KOPT-K1 (cell line): ENCODE results near the gene NEIL1.
"Not testable (repeated sequence)": the region's sequence is repeated elsewhere in the genome, so short reads cannot be mapped to it uniquely, and the experiment has no call there.

ENCODE experiments used
- H3K27ac ChIP-seq: fragments of 200-600 bp; sonication (generic); 2 replicates; pipeline ENCODE4 v1.5.1; 2016; ENCODE audit warnings: antibody characterized with exemption, mild to moderate bottlenecking, low read depth, low read length; ENCODE audit not compliant: poor library complexity, severe bottlenecking
- H3K36me3 ChIP-seq: fragments of 200-600 bp; sonication (generic); 2 replicates; pipeline ENCODE4 v1.5.1; 2017; ENCODE audit warnings: antibody characterized with exemption, mild to moderate bottlenecking, low read length, moderate library complexity; ENCODE audit not compliant: insufficient read depth
- H3K9me3 ChIP-seq: fragments of 200-600 bp; sonication (generic); 2 replicates; pipeline ENCODE4 v1.5.1; 2017; ENCODE audit warnings: antibody characterized with exemption, low read length, mild to moderate bottlenecking; ENCODE audit not compliant: insufficient read depth, poor library complexity, severe bottlenecking

The NEIL1 gene

DNA sequence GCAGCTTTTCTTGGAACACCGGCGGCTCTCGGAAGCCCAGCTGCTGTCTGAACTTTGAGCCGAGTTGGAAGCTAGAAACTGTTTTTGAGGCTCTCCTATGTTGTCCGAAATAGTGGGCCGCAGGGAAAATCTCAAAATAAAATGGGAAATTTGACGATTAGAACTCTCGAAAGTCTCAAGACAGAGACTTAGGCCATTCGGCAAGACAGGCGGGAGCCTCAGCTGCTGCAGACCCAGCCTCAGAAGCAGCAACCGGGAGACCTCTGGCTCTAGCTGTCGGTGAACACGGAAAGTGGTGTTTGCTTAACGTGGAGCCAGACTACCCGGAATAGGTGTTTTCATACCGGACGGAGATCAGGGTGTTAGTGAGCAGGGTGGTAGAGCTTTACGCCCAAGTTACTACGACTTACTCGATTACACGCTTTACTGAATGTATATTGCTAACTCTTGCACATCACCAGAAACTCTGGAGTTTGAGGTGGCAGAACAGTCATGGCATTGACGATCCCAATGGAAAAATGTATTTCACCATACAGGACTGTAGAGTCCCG is 21.9 kb downstream of the NEIL1 start:
- Histone ChIP-seq H3K9me3 (no peaks in the 10 kb centered on the region), H3K36me3 (peaks cover 83% of the 10 kb centered on the region), H3K27ac (peak overlapping the region; percentile 82)

GRCh38 chr15:75369897-75370581 is 23.2 kb downstream of the NEIL1 start:
- no peak overlapping the region for H3K27ac ChIP-seq
- H3K36me3 ChIP-seq: peaks cover 84% of the 10 kb centered on the region
- H3K9me3 ChIP-seq: no peaks in the 10 kb centered on the region

- no peaks in the 10 kb centered on the region for H3K9me3 ChIP-seq
- peaks cover 85% of the 10 kb centered on the region for H3K36me3 ChIP-seq
Observed at GRCh38 chr15:75371486-75371885, 24.6 kb downstream of the NEIL1 start.

GRCh38 chr15:75371901-75372688 is 25.3 kb downstream of the NEIL1 start:
- Histone ChIP-seq H3K36me3 (peaks cover 85% of the 10 kb centered on the region), H3K9me3 (no peaks in the 10 kb centered on the region), H3K27ac (no peak overlapping the region)

More at GRCh38 chr15:75371486-75371885, 24.6 kb downstream of the NEIL1 start:
- H3K27ac ChIP-seq: no peak overlapping the region

- Histone ChIP-seq H3K9me3 (no peaks in the 10 kb centered on the region), H3K36me3 (peaks cover 94% of the 10 kb centered on the region), H3K27ac (no peak overlapping the region)
Observed at GRCh38 chr15:75380773-75381172, 33.9 kb downstream of the NEIL1 start.

DNA sequence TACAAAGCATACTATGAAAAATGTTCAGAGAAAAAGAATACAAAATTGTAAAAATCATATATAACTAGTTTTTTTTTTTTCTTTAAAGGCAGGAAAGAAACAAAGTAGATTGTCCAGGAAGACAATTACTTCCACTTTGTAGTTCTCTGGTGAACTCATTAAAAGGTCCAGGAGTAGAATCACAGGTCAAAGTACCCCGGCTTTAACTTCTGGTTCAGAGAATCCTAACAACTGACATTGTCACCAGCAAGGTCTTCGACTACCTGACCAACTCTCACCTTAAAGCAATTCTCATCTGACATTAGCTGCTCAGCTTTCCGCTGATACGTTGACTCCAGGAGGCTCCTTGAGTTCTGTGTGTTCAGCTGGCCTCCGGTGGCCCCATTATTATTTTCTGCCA is 37.1 kb downstream of the NEIL1 start:
- not testable (repeated sequence) for H3K27ac ChIP-seq, H3K9me3 ChIP-seq
- peaks cover 96% of the 10 kb centered on the region for H3K36me3 ChIP-seq

- H3K36me3 ChIP-seq: peaks cover 100% of the 10 kb centered on the region
- no peaks in the 10 kb centered on the region for H3K9me3 ChIP-seq
- H3K27ac ChIP-seq: no peak overlapping the region
Observed at GRCh38 chr15:75389791-75390382, 43.0 kb downstream of the NEIL1 start.

- Histone ChIP-seq H3K27ac (no peak overlapping the region), H3K36me3 (peaks cover 100% of the 10 kb centered on the region)
Observed at GRCh38 chr15:75397494-75397893, 50.7 kb downstream of the NEIL1 start.

DNA sequence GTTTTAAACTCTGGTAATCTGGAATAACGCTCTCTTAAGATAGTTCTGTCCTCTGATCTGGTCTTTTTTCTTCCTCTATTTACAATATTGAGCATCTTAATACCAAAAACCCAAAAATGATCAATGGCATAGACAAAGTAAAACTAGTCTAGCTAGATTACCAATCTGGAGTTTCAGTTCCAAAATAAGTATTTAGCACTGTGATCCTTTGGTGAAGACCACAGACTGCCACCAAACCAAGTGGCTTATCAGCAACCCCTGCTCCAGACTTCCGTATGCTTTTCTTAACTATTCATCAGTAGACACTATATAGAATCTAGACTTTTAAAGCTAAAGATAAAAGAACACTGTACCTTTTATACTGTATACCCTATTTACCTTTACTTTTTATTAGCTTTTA is 57.1 kb downstream of the NEIL1 start:
- H3K27ac ChIP-seq: no peak overlapping the region
- no peaks in the 10 kb centered on the region for H3K9me3 ChIP-seq
- peaks cover 100% of the 10 kb centered on the region for H3K36me3 ChIP-seq

More at GRCh38 chr15:75397494-75397893, 50.7 kb downstream of the NEIL1 start:
- no peaks in the 10 kb centered on the region for H3K9me3 ChIP-seq
